Inferior parietal cortex (tissue), 1 donor: Measurements from ENCODE around the gene ZNF699.
"Not testable (repeated sequence)": the region's sequence is repeated elsewhere in the genome, so short reads cannot be mapped to it uniquely, and the experiment has no call there.

ENCODE experiments used
- DNase-seq: peaks from one replicate; pipeline ENCODE4 v3.0.0-alpha.2; 2016; ENCODE audit errors: extremely low spot score

ZNF699 gene

GRCh38 chr19:9289231-9289884, 20.3 kb downstream of the ZNF699 start:
- DNase-seq: no peak

GRCh38 chr19:9283485-9283884, 26.2 kb downstream of the ZNF699 start:
- DNase-seq: not testable (repeated sequence)

GRCh38 chr19:9251236-9251635, 58.4 kb downstream of the ZNF699 start:
- no peak for DNase-seq

- no peak for DNase-seq
These were observed 59.0 kb downstream of the ZNF699 start, which contains the start of gene OR7E24 for GRCh38 chr19:9250630-9251029. Gene OR7E24 (plus strand): TSS chr19:9250930. CDS start chr19:9251044, 114 bp downstream.
